HG02884 (cell line): ENCODE measurements around the gene LRRC4C.
"Not testable (repeated sequence)": the region's sequence is repeated elsewhere in the genome, so short reads cannot be mapped to it uniquely, and the experiment has no call there.

ENCODE experiments used
- ATAC-seq: cut with Tn5 transposase; IDR thresholded peaks from one replicate; pipeline ENCODE4 v1.9.1; 2021; ENCODE audit warnings: mild to moderate bottlenecking, moderate library complexity; ENCODE audit not compliant: unreplicated experiment

LRRC4C gene

DNA sequence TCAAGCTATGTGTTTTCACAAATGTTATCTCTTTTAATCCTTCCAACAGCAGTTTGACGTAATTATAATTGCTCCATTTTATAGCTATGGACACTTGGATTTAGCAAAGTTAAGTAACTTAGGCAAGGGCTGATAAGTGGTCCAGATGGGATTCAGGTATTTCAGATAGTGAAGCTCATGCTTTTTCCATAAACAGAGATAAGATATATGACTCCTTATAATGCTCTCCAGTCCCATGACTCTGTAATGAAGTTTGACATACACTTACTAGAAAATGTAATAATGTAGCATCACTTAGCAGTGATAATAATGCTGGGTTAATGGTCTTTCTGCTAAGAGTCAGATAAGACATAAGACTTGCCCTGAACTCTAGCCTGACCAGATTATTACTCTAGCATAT is 892.1 kb downstream of the LRRC4C start:
- ATAC-seq, result no peak

DNA sequence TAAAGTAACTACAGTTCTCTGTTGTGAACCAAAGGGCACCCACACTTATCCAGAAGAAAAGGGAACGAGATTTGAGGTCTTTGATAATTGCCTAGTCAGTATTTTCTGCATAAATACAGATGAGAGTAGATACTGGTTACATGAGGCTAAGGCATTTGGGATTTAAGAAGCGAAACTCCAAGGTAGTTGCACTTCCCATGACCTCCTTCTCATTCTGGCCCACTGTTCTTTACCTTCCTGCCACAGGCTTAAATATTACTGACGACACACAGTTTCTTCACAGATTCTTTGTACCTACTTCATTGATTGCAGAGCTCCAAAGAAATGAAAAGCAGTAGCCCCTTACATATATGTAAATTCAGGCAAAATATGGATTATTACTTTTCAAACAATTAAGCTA is 915.3 kb downstream of the LRRC4C start:
- no peak for ATAC-seq

- ATAC-seq, result no peak
Measured at GRCh38 chr11:40542821-40543220, 916.6 kb downstream of the LRRC4C start.

GRCh38 chr11:40537734-40538133 is 921.7 kb downstream of the LRRC4C start:
- ATAC-seq, result no peak

DNA sequence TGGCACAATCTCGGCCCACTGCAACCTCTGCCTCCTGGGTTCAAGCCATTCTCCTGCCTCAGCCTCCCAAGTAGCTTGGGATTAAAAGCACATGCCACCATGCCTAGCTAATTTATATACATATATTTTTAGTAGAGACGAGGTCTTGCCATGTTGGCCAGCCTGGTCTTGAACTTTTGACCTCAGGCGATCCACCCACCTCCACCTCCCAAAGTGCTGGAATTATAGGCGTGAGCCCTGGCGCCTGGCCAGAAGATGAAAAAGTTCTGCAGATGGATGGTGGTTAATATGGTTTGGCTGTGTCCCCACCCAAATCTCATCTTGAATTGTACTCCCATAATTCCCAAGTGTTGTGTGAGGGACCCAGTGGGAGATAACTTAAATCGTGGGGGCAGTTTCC is 937.4 kb downstream of the LRRC4C start:
- ATAC-seq, result not testable (repeated sequence)

GRCh38 chr11:40517122-40517521 is 942.3 kb downstream of the LRRC4C start:
- ATAC-seq, result no peak

DNA sequence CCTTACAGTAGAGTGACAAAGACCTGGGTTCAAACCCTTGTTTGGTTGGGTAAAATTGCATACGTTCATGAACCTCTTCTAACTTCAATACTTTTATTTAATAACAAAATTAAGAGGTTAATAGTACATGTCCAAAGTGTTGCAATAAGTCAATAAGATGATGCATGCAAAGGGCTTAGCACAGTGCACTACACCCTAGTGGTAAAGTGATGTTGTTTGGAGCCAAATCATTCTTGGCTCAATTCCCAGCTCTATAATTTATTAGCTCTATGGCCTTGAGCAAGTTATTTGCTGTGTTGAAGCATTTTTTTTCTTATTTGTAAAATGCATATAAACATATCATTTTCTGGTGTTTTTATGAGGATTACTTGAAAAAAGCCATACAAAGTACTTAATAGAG is 945.3 kb downstream of the LRRC4C start:
- no peak for ATAC-seq

GRCh38 chr11:40513281-40513680 is 946.2 kb downstream of the LRRC4C start:
- ATAC-seq, result no peak

DNA sequence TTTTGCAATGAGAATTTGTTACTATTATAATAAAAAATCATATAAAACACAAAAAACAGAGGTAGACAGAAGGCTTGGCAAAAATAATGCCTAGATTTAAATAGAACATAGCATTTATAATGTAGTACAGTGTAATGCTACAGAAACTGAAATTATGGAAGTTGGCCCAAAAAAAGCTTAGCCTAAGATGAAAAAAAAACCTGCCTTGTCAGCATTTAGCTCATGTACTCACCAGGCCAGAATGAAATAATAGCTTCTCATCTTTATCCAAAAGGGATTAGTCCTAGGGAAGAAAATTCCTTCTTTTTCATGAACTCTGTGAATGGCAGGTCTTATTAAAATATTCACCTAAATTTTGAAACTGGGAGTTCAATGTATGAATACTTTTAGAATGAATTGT is 951.1 kb downstream of the LRRC4C start:
- ATAC-seq, result no peak

GRCh38 chr11:40506226-40506625 is 953.2 kb downstream of the LRRC4C start:
- no peak for ATAC-seq

GRCh38 chr11:40491341-40491740 is 968.1 kb downstream of the LRRC4C start:
- ATAC-seq, result no peak

- ATAC-seq, result no peak
Measured at GRCh38 chr11:40467771-40468170, 991.7 kb downstream of the LRRC4C start.

GRCh38 chr11:40445391-40445790 is 1014.1 kb downstream of the LRRC4C start:
- no peak for ATAC-seq

DNA sequence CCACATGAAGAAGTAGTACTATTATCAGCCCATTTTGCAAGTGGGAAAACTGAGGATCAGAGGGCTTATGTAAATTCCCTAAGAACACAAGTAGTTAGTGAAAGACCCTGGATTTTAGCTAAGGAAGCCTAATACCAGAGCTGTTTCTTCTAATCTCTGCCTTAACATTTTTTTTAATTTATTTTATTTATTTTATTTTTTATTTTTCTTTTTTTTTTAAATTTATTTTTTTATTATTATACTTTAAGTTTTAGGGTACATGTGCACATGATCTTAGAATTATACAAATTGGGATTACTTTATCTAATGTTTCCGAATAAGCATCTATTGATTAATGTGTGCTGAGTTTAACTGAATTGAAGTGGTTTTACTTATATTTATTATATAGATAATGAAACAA is 1015.3 kb downstream of the LRRC4C start:
- no peak for ATAC-seq

DNA sequence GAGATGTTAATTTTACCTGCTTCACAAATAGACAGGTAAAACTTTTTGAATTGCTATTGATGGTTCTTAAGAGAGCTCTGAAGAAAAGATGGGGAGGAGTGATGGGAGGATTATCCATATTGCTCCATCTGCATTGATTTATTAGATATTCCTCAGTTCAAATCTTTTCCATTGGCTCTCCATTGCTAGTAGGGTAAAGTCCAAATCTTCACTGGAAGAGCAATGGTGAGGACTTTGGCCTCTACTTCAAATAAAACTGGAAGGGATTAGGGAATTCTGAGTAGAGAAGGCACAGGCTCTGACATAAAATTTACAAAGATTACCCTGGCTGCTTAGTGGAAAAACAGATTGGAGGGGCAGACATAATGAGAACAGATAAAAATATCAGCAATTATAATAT is 1024.1 kb downstream of the LRRC4C start:
- ATAC-seq, result no peak

DNA sequence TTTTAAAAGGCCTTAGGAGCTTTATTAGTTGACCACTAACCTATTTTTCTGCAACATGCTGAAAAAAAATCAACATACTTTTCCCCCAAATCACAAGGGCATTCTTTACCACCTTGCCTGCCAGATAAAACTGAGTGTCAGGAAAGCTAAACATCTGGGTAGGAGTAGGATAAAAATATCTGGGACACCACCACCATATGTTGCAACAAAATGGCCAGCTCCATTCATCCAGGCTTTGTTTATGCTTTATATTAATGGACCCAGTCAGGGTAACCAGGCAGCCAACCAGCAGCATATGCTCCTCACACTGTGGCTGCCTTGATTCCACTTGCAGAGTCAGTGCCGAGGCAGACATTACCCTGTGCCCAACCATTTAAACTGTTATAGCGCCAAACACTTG is 1024.5 kb downstream of the LRRC4C start:
- no peak for ATAC-seq

GRCh38 chr11:40432358-40432757 is 1027.1 kb downstream of the LRRC4C start:
- ATAC-seq, result no peak

DNA sequence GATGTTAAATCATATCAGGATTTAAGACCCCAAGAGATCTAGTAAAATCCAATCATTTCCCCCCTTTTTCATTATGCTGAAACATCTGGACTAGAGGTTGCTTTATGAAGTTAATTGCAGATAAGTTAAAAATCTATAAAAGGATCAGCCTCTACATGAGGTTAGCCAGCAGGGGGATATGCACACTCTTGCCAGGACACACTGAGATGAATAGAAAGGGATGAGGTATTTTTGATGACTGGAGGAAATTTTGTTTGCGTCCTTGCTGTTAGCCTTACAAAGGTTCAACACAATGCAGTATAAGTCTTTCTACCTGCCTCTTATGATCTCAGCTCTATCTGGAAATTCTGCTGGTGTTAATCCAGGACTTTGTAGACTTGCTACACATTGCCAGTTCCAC is 1034.3 kb downstream of the LRRC4C start:
- ATAC-seq, result no peak

- ATAC-seq, result no peak
Measured at GRCh38 chr11:40421208-40421981, 1038.1 kb downstream of the LRRC4C start.

DNA sequence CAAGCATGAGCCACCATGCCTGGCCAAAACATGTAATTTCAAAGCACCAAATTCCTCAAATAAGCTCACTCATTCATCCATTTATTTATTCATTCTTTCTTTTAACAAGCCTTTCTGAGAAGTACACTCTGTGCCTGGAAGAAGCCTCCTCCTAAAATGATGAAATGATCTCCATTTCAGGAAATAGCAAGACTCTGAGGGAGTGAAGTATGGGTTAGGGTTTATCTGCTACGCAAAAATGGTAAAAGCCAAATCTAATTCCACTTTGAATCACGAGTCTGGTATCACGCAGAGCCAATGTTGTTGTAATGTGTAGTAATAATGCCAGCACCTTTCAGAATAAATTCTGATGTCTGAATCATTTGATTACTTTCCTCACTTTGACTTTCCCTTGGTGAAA is 1041.8 kb downstream of the LRRC4C start:
- ATAC-seq, result no peak

DNA sequence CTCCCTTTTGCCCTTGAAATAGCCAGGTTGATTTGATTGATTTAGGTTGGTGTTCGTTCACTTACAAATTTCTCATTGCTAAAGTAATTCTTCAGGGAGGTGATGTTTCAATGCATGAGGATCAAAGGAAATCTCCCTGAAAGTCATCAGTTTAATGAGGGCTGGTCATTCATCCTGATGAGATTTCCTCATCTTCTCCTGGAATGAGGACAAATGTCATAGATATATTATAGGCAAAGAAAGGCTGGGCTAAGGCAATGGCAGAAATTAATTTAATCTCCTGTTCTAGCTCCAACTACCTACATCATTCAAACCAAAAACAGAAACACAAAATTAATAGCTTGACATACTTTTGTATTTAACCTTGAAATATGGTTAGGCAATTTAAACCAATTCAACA is 1052.1 kb downstream of the LRRC4C start:
- ATAC-seq, result no peak

DNA sequence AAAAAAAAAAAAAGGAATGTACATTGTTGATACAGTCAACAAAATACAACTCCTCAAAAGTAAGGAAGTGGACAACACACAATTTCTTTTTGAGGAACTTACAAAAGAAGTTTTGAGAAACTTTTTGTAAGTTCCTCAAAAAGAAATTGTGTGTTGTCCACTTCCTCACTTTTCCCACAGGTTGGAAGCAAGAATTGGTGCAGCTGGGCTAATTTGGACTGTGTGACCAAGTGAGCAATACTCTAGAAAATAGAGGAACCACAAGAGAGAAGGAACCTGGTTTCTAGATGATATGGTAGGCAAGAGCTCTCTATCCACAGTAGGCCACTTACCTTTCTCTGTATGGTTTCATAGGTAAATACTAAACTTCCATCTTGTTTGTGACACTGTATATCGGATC is 1053.8 kb downstream of the LRRC4C start:
- no peak for ATAC-seq

- no peak for ATAC-seq
Measured at GRCh38 chr11:40403321-40403720, 1056.1 kb downstream of the LRRC4C start.
